Fibroblast of skin of left quadriceps (primary cell): ENCODE measurements around the gene RNF213.

ENCODE experiments used
- DNase-seq, 2 experiments: peaks; one replicate each; pipeline ENCODE4 v3.0.0-alpha.2; 2013; ENCODE audit warnings: low read depth in 2 of 2

Gene RNF213

GRCh38 chr17:80414803-80415625 is 154.4 kb downstream of the RNF213 start, which contains the start of gene ENDOV:
ENDOV (plus strand) TSS chr17:80415167; CDS start chr17:80415195, 28 bp downstream.
- peak; percentile 84 to 85 for DNase-seq

- no peak for DNase-seq
Measured at GRCh38 chr17:80415626-80416137, 155.0 kb downstream of the RNF213 start.

- no peak for DNase-seq
Measured at GRCh38 chr17:80416260-80416939, 155.7 kb downstream of the RNF213 start.

GRCh38 chr17:80416940-80417293 is 156.3 kb downstream of the RNF213 start:
- no peak for DNase-seq

- DNase-seq: no peak
Measured at GRCh38 chr17:80418589-80418988, 157.9 kb downstream of the RNF213 start.

GRCh38 chr17:80419255-80419654 is 158.6 kb downstream of the RNF213 start:
- no peak for DNase-seq

GRCh38 chr17:80421381-80422090 is 160.9 kb downstream of the RNF213 start:
- no peak for DNase-seq

GRCh38 chr17:80422276-80422675 is 161.6 kb downstream of the RNF213 start:
- DNase-seq: no peak

- no peak for DNase-seq
Measured at GRCh38 chr17:80422981-80423380, 162.3 kb downstream of the RNF213 start.

GRCh38 chr17:80423536-80424225 is 163.0 kb downstream of the RNF213 start:
- DNase-seq: no peak

- DNase-seq: no peak
Measured at GRCh38 chr17:80424261-80424660, 163.6 kb downstream of the RNF213 start.

- DNase-seq: no peak
Measured at GRCh38 chr17:80424878-80425765, 164.5 kb downstream of the RNF213 start.

GRCh38 chr17:80425835-80426426 is 165.3 kb downstream of the RNF213 start:
- no peak for DNase-seq

GRCh38 chr17:80426671-80427326 is 166.1 kb downstream of the RNF213 start:
- no peak for DNase-seq

GRCh38 chr17:80427366-80428282 is 167.0 kb downstream of the RNF213 start:
- DNase-seq: no peak

- DNase-seq: no peak
Measured at GRCh38 chr17:80428363-80428762, 167.7 kb downstream of the RNF213 start.

GRCh38 chr17:80428796-80429195 is 168.1 kb downstream of the RNF213 start:
- no peak for DNase-seq
